ENCODE data around the gene PLPP3. TPM values are rescaled to one million over a fixed set of nuclear protein-coding genes. Genes with fewer than 3 reads are reported as not detected.

PLPP3 gene
- total and polyA plus RNA-seq, 2 donors (not counting 1 experiment from before 2014, with no cell fraction given): 343 to 465 TPM

- Histone ChIP-seq H3K27me3 (ENCODE audit: control insufficient read depth, insufficient read depth, low read length) (no peaks in the 10 kb centered on the region), H3K4me3 (replicated peaks in 1 of 4; ENCODE audit: control extremely low read depth in 1 of 4, insufficient read depth in 1 of 4, low read depth in 3 of 4, low read length in 4 of 4) (no peak overlapping the region), H3K27ac (ENCODE audit: insufficient read depth, low read length) (no peak overlapping the region), H3K79me2 (ENCODE audit: control insufficient read depth, insufficient read depth, low read length) (peaks cover 93% of the 10 kb centered on the region), H3K4me1 (ENCODE audit: control insufficient read depth, extremely low read depth, insufficient read depth, low read length) (peaks cover 2% of the 10 kb centered on the region), H3K9me3 (ENCODE audit: control insufficient read depth, insufficient read depth, low read depth, low read length) (no peaks in the 10 kb centered on the region), H2AFZ (ENCODE audit: low read length) (no peak overlapping the region), H3K36me3 (ENCODE audit: control insufficient read depth, insufficient read depth, low read length) (peaks cover 13% of the 10 kb centered on the region), H3K4me2 (ENCODE audit: extremely low read depth, insufficient read depth, low read length) (no peak overlapping the region), H3K9ac (ENCODE audit: insufficient read depth, low read length) (no peak overlapping the region), H4K20me1 (ENCODE audit: control insufficient read depth, extremely low read depth, insufficient read depth, low read length) (peaks cover 3% of the 10 kb centered on the region)
- TF ChIP-seq, protein P1, sequence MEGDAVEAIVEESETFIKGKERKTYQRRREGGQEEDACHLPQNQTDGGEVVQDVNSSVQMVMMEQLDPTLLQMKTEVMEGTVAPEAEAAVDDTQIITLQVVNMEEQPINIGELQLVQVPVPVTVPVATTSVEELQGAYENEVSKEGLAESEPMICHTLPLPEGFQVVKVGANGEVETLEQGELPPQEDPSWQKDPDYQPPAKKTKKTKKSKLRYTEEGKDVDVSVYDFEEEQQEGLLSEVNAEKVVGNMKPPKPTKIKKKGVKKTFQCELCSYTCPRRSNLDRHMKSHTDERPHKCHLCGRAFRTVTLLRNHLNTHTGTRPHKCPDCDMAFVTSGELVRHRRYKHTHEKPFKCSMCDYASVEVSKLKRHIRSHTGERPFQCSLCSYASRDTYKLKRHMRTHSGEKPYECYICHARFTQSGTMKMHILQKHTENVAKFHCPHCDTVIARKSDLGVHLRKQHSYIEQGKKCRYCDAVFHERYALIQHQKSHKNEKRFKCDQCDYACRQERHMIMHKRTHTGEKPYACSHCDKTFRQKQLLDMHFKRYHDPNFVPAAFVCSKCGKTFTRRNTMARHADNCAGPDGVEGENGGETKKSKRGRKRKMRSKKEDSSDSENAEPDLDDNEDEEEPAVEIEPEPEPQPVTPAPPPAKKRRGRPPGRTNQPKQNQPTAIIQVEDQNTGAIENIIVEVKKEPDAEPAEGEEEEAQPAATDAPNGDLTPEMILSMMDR (conservative IDR thresholded peaks at IDR 0.05 in 1 of 2, IDR thresholded peaks at IDR 0.05 in 1 of 2; ENCODE audit: low read depth in 1 of 2, low read length in 2 of 2): no peak
- no peak for TF ChIP-seq EZH2 (IDR thresholded peaks at IDR 0.05; ENCODE audit: low read length, missing control alignments)
- no peak for DNase-seq (ENCODE audit: low read depth in 2 of 2)
Observed at GRCh38 chr1:56534130-56534651, 45.2 kb downstream of the PLPP3 start.

DNA sequence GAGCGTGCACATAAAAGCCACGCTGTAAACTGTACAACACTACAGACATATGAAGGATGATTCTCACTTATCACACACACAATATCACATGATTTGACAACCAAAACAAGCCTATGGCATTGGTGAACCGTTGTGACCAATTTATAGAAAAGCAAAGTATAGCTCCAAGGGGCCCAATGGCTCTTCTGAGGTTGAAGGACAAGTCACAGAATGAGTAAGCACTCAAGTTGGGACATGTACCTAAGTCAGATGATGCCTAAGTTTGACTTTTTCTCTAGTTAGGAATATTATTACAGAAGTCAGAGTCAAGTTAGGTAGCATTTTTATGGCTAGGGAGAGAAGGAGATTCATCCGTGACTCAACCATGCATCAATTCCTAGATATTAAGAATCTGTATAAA, 45.7 kb downstream of the PLPP3 start:
- no peaks in the 10 kb centered on the region for H3K9me3 ChIP-seq (ENCODE audit: control insufficient read depth, insufficient read depth, low read depth, low read length)
- peaks cover 93% of the 10 kb centered on the region for H3K79me2 ChIP-seq (ENCODE audit: control insufficient read depth, insufficient read depth, low read length)
- no peak overlapping the region for H3K27ac ChIP-seq (ENCODE audit: insufficient read depth, low read length)
- no peaks in the 10 kb centered on the region for H3K27me3 ChIP-seq (ENCODE audit: control insufficient read depth, insufficient read depth, low read length)
- H2AFZ ChIP-seq (ENCODE audit: low read length): no peak overlapping the region
- peaks cover 2% of the 10 kb centered on the region for H4K20me1 ChIP-seq (ENCODE audit: control insufficient read depth, extremely low read depth, insufficient read depth, low read length)
- peaks cover 4% of the 10 kb centered on the region for H3K4me1 ChIP-seq (ENCODE audit: control insufficient read depth, extremely low read depth, insufficient read depth, low read length)
- peaks cover 13% of the 10 kb centered on the region for H3K36me3 ChIP-seq (ENCODE audit: control insufficient read depth, insufficient read depth, low read length)
- no peak for DNase-seq (ENCODE audit: low read depth in 2 of 2)
- no peak for TF ChIP-seq EZH2 (IDR thresholded peaks at IDR 0.05; ENCODE audit: low read length, missing control alignments)
- TF ChIP-seq, protein P1 (conservative IDR thresholded peaks at IDR 0.05 in 1 of 2, IDR thresholded peaks at IDR 0.05 in 1 of 2; ENCODE audit: low read depth in 1 of 2, low read length in 2 of 2): no peak
- H3K4me2 ChIP-seq (ENCODE audit: extremely low read depth, insufficient read depth, low read length): no peak overlapping the region
- H3K4me3 ChIP-seq (replicated peaks in 1 of 4; ENCODE audit: control extremely low read depth in 1 of 4, insufficient read depth in 1 of 4, low read depth in 3 of 4, low read length in 4 of 4): no peak overlapping the region
- no peak overlapping the region for H3K9ac ChIP-seq (ENCODE audit: insufficient read depth, low read length)

DNA sequence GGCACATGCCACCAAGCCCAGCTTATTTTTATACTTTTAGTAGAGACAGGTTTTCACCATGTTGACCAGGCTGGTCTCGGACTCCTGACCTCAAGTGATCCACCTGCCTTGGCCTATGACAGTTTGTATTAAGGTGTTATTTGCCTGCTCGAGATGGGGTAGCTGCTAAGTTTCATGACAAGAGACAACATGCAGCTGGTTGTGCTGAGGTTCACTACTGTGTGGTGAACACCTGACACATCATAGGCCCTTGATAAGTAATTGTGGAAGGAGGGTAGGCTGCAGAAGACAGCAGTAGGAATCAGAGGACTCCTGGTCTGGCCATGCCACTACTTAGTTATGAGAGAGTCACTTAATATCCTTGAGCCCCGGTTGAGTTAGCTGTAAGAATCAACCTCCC, 46.2 kb downstream of the PLPP3 start:
- Histone ChIP-seq H3K4me2 (ENCODE audit: extremely low read depth, insufficient read depth, low read length) (no peak overlapping the region), H2AFZ (ENCODE audit: low read length) (no peak overlapping the region), H3K27ac (ENCODE audit: insufficient read depth, low read length) (no peak overlapping the region), H3K4me3 (replicated peaks in 1 of 4; ENCODE audit: control extremely low read depth in 1 of 4, insufficient read depth in 1 of 4, low read depth in 3 of 4, low read length in 4 of 4) (no peak overlapping the region), H4K20me1 (ENCODE audit: control insufficient read depth, extremely low read depth, insufficient read depth, low read length) (peaks cover 2% of the 10 kb centered on the region), H3K79me2 (ENCODE audit: control insufficient read depth, insufficient read depth, low read length) (peaks cover 93% of the 10 kb centered on the region), H3K9me3 (ENCODE audit: control insufficient read depth, insufficient read depth, low read depth, low read length) (no peaks in the 10 kb centered on the region), H3K9ac (ENCODE audit: insufficient read depth, low read length) (no peak overlapping the region), H3K4me1 (ENCODE audit: control insufficient read depth, extremely low read depth, insufficient read depth, low read length) (peaks cover 5% of the 10 kb centered on the region), H3K27me3 (ENCODE audit: control insufficient read depth, insufficient read depth, low read length) (no peaks in the 10 kb centered on the region), H3K36me3 (ENCODE audit: control insufficient read depth, insufficient read depth, low read length) (peaks cover 13% of the 10 kb centered on the region)
- no peak for TF ChIP-seq EZH2 (IDR thresholded peaks at IDR 0.05; ENCODE audit: low read length, missing control alignments)
- TF ChIP-seq, protein P1 (conservative IDR thresholded peaks at IDR 0.05 in 1 of 2, IDR thresholded peaks at IDR 0.05 in 1 of 2; ENCODE audit: low read depth in 1 of 2, low read length in 2 of 2): no peak
- no peak for DNase-seq (ENCODE audit: low read depth in 2 of 2)

All from fibroblast of lung (primary cell).